SK-N-SH (cell line): ENCODE data around the gene KY. TPM values are rescaled to one million over a fixed set of nuclear protein-coding genes. Genes with fewer than 3 reads are reported as not detected.

ENCODE experiments used
- CTCF ChIA-PET: fragments of 300-600, 350-600 bp; formaldehyde crosslinking; extraction: SDS; loops from one replicate; lab custom pipeline; 2021; lab: Yijun Ruan, JAX
- POLR2A ChIA-PET: fragments of 350-600 bp; sonication (Branson Sonifier 250); formaldehyde crosslinking; extraction: SDS; loops from one replicate; lab custom pipeline; 2020; ENCODE audit warnings: antibody characterized with exemption, inconsistent platforms; lab: Yijun Ruan, JAX
- DNase-seq: peaks from one replicate; pipeline ENCODE4 v3.0.0; 2012
- H2AFZ ChIP-seq: fragments of 200-600 bp; sonication (generic); 2 replicates; pipeline ENCODE4 v1.8.1; 2016; ENCODE audit warnings: antibody characterized with exemption, mild to moderate bottlenecking, low read depth
- H3F3A ChIP-seq: fragments of 200-600 bp; sonication (generic); replicated peaks from 2 replicates; pipeline ENCODE3; 2016; ENCODE audit warnings: antibody characterized with exemption, mild to moderate bottlenecking; ENCODE audit not compliant: insufficient read depth
- H3K27ac ChIP-seq, 2 experiments: fragments of 200-500 bp in 1 of 2; fragments of 200-600 bp in 1 of 2; sonication (Bioruptor generic) in 1 of 2; sonication (generic), shearing (Covaris generic) in 1 of 2; 2 replicates each; pipeline versions ENCODE4 v1.5.1 to v1.6.1; 2014 to 2016; ENCODE audit warnings: low read depth in 2 of 2, inconsistent platforms in 1 of 2, low read length in 1 of 2, mild to moderate bottlenecking in 1 of 2, mixed read lengths in 1 of 2
- H3K27me3 ChIP-seq: fragments of 200-600 bp; sonication (generic), shearing (Covaris generic); 2 replicates; pipeline ENCODE4 v1.6.1; 2016; ENCODE audit warnings: mixed run types; ENCODE audit not compliant: insufficient read depth
- H3K36me3 ChIP-seq, 2 experiments: fragments of 200-500 bp in 1 of 2; fragments of 200-600 bp in 1 of 2; sonication (Bioruptor generic) in 1 of 2; sonication (generic) in 1 of 2; replicated peaks in 1 of 2; 2 replicates each; pipeline versions ENCODE3 to v1.5.1; 2014 to 2016; ENCODE audit warnings: low read length in 1 of 2, mild to moderate bottlenecking in 1 of 2; ENCODE audit not compliant: insufficient read depth in 2 of 2, control insufficient read depth in 1 of 2
- H3K4me1 ChIP-seq, 2 experiments: fragments of 200-500 bp in 1 of 2; fragments of 200-600 bp in 1 of 2; sonication (Bioruptor generic) in 1 of 2; sonication (generic), shearing (Covaris generic) in 1 of 2; 2 replicates each; pipeline versions ENCODE4 v1.5.1 to v1.6.1; 2014 to 2016; ENCODE audit warnings: low read depth in 1 of 2, low read length in 1 of 2, mixed run types in 1 of 2; ENCODE audit not compliant: insufficient read depth in 2 of 2, control insufficient read depth in 1 of 2
- H3K4me2 ChIP-seq: fragments of 200-600 bp; sonication (generic), shearing (Covaris generic); 2 replicates; pipeline ENCODE4 v1.6.1; 2017; ENCODE audit warnings: mixed run types
- H3K4me3 ChIP-seq, 2 experiments: fragments of 200-500 bp in 1 of 2; fragments of 200-600 bp in 1 of 2; sonication (Bioruptor generic) in 1 of 2; sonication (generic), shearing (Covaris generic) in 1 of 2; 2 replicates each; pipeline versions ENCODE4 v1.5.1 to v1.8.1; 2014 to 2016; ENCODE audit warnings: low read depth in 2 of 2, inconsistent platforms in 1 of 2, low read length in 1 of 2, mild to moderate bottlenecking in 1 of 2, mixed read lengths in 1 of 2, moderate library complexity in 1 of 2
- H3K79me2 ChIP-seq: fragments of 200-600 bp; sonication (generic); 2 replicates; pipeline ENCODE4 v1.8.1; 2017; ENCODE audit warnings: mild to moderate bottlenecking; ENCODE audit not compliant: insufficient read depth
- H3K9ac ChIP-seq: fragments of 200-600 bp; sonication (generic); 2 replicates; pipeline ENCODE4 v1.6.1; 2017; ENCODE audit warnings: mixed run types
- H3K9me2 ChIP-seq: fragments of 200-600 bp; sonication (generic); 2 replicates; pipeline ENCODE4 v1.6.1; 2017; ENCODE audit warnings: mixed run types
- H3K9me3 ChIP-seq: fragments of 200-600 bp; sonication (generic); 2 replicates; pipeline ENCODE4 v1.6.1; 2017; ENCODE audit warnings: mixed run types, mild to moderate bottlenecking, moderate library complexity
- H4K20me1 ChIP-seq: fragments of 200-600 bp; sonication (generic); 2 replicates; pipeline ENCODE4 v1.6.1; 2017; ENCODE audit warnings: mild to moderate bottlenecking, mixed run types; ENCODE audit not compliant: insufficient read depth
- CTCF ChIP-seq: fragments of 200-600 bp; sonication (generic); IDR thresholded peaks from 2 replicates; pipeline ENCODE4 v1.6.1; 2017; ENCODE audit warnings: antibody characterized with exemption, mild to moderate bottlenecking, moderate library complexity
- ELF1 ChIP-seq: IDR thresholded peaks from 2 replicates; pipeline ENCODE4 v1.4.0; 2012
- EZH2phosphoT487 ChIP-seq: fragments of 200-600 bp; sonication (generic); IDR thresholded peaks from 2 replicates; pipeline ENCODE4 v1.6.1; 2017; ENCODE audit warnings: low read depth, mixed run types, mild to moderate bottlenecking, antibody characterized with exemption, moderate library complexity, borderline replicate concordance
- FOXJ3 ChIP-seq: sonication (generic); formaldehyde crosslinking; IDR thresholded peaks from 2 replicates; pipeline ENCODE4 v1.5.1; 2020; ENCODE audit warnings: mild to moderate bottlenecking, missing genetic modification reagents
- FOXM1 ChIP-seq: IDR thresholded peaks from 2 replicates; pipeline ENCODE4 v1.4.0; 2012; ENCODE audit warnings: low read depth, mild to moderate bottlenecking
- GATA2 ChIP-seq: sonication (generic); formaldehyde crosslinking; IDR thresholded peaks from 2 replicates; pipeline ENCODE4 v1.5.0; 2020; ENCODE audit warnings: mild to moderate bottlenecking, missing genetic modification reagents
- IRF3 ChIP-seq: fragments of 150-350 bp; IDR thresholded peaks from 2 replicates; pipeline ENCODE4 v1.6.1; 2016; ENCODE audit warnings: mild to moderate bottlenecking, low read depth, low read length
- MXI1 ChIP-seq: IDR thresholded peaks from 2 replicates; pipeline ENCODE4 v1.6.1; 2012; ENCODE audit warnings: mild to moderate bottlenecking, low read depth, low read length, improper control_type of control experiment
- NFIC ChIP-seq: IDR thresholded peaks from 2 replicates; pipeline ENCODE4 v1.4.0; 2012; ENCODE audit warnings: borderline replicate concordance
- PBX3 ChIP-seq: IDR thresholded peaks from 2 replicates; pipeline ENCODE4; 2012
- POLR2AphosphoS5 ChIP-seq: IDR thresholded peaks from 2 replicates; pipeline ENCODE4 v1.6.1; 2012; ENCODE audit warnings: low read depth, low read length
- RAD21 ChIP-seq: IDR thresholded peaks from 2 replicates; pipeline ENCODE4 v1.6.1; 2012; ENCODE audit warnings: mild to moderate bottlenecking, low read length
- RCOR1 ChIP-seq: fragments of 150-350 bp; IDR thresholded peaks from 2 replicates; pipeline ENCODE4 v1.6.1; 2017; ENCODE audit warnings: antibody characterized with exemption, low read length
- RFX5 ChIP-seq: IDR thresholded peaks from 2 replicates; pipeline ENCODE4 v1.6.1; 2012; ENCODE audit warnings: mild to moderate bottlenecking, improper control_type of control experiment, low read length
- SIN3A ChIP-seq: IDR thresholded peaks from 2 replicates; pipeline ENCODE4 v1.6.1; 2012; ENCODE audit warnings: low read depth, mild to moderate bottlenecking, low read length, moderate library complexity, borderline replicate concordance
- TAF1 ChIP-seq: IDR thresholded peaks from 2 replicates; pipeline ENCODE4 v1.6.1; 2012; ENCODE audit warnings: low read depth, mild to moderate bottlenecking, low read length, moderate library complexity, borderline replicate concordance
- TEAD4 ChIP-seq: IDR thresholded peaks from 2 replicates; pipeline ENCODE4 v1.4.0; 2012; ENCODE audit warnings: mild to moderate bottlenecking, borderline replicate concordance; ENCODE audit not compliant: insufficient read depth
- USF1 ChIP-seq: IDR thresholded peaks from 2 replicates; pipeline ENCODE4 v1.4.0; 2012; ENCODE audit warnings: low read depth, borderline replicate concordance
- YY1 ChIP-seq: IDR thresholded peaks from 2 replicates; pipeline ENCODE4 v1.4.0; 2012; ENCODE audit warnings: low read depth, mild to moderate bottlenecking
- ZBTB33 ChIP-seq: IDR thresholded peaks from 2 replicates; pipeline ENCODE4 v1.4.0; 2012; ENCODE audit warnings: low read depth, borderline replicate concordance
- WGBS: methylation state at CpG from one replicate; pipeline ENCODE4 v1.1.6; 2017; ENCODE audit warnings: low lambda C conversion rate; 5-methylcytosine and 5-hydroxymethylcytosine counted together
- polyA plus RNA-seq, 3 experiments: library from polyadenylated mRNA; depleted of rRNA; stranded (reverse); fragments of >200 nt; gene quantifications; 2 replicates each; pipeline ENCODE4 v1.2.3, GENCODE V29; 2012

Gene KY
- polyA plus RNA-seq, 1 of the 3 experiments (the other 2 are of a cell fraction) = 2.4 TPM

- H3K9me2 ChIP-seq = no peaks in the 10 kb centered on the region
- WGBS = 77% methylated on average over 7 of the region's 7 CpGs
- H3K4me2 ChIP-seq = no peak overlapping the region
- H3F3A ChIP-seq = no peaks in the 10 kb centered on the region
- H3K27ac ChIP-seq = no peak overlapping the region
- H2AFZ ChIP-seq = no peak overlapping the region
- H3K9ac ChIP-seq = no peak overlapping the region
- H4K20me1 ChIP-seq = no peaks in the 10 kb centered on the region
- ChIA-PET POLR2A (no interaction called here), CTCF (interaction anchor here (1.0 to 1.8 kb wide), 4 partner anchors 11 to 112 kb away, joined by 3 to 6 read pairs (median 4); partner anchors contain the start of gene EPHB1)
- DNase-seq = no peak
- H3K9me3 ChIP-seq = no peaks in the 10 kb centered on the region
- H3K36me3 ChIP-seq = no peaks in the 10 kb centered on the region
- no peaks in the 10 kb centered on the region for H3K27me3 ChIP-seq
- no peak for TF ChIP-seq PBX3
- TF ChIP-seq RAD21 = no peak
- no peak for TF ChIP-seq POLR2AphosphoS5
- TF ChIP-seq GATA2 (CRISPR knock-in tag) = no peak
- no peak for TF ChIP-seq ZBTB33
- TF ChIP-seq IRF3 = no peak
- TF ChIP-seq MXI1 = no peak
- no peak for TF ChIP-seq USF1
- no peak for TF ChIP-seq YY1
- TF ChIP-seq RCOR1 = no peak
- TF ChIP-seq SIN3A = no peak
- no peak for TF ChIP-seq RFX5
- TF ChIP-seq CTCF = no peak
- TF ChIP-seq ELF1 = no peak
- no peak for TF ChIP-seq TEAD4
- no peak for TF ChIP-seq TAF1
- TF ChIP-seq EZH2phosphoT487 = no peak
- no peak for TF ChIP-seq NFIC
- TF ChIP-seq FOXJ3 (CRISPR knock-in tag) = no peak
- no peak for TF ChIP-seq FOXM1
- no peak overlapping the region for H3K4me3 ChIP-seq
- 0 out of 4 replicates have a peak, but pooled peaks cover 0 to 8% of the 10 kb centered on the region in 2 experiments for H3K4me1 ChIP-seq
- H3K79me2 ChIP-seq = no peaks in the 10 kb centered on the region
These were observed 31.5 kb upstream of the KY start for GRCh38 chr3:134682196-134682880.
